Osteocyte (in vitro differentiated cells): ENCODE measurements around the gene TRAFD1. TPM values are rescaled to one million over a fixed set of nuclear protein-coding genes. Genes with fewer than 3 reads are reported as not detected.

ENCODE experiments used
- DNase-seq: peaks from one replicate; pipeline ENCODE4 v3.0.0; 2021; ENCODE audit warnings: mixed read lengths; ENCODE audit not compliant: unreplicated experiment; ENCODE audit errors: extremely low spot score
- H3K27ac Mint-ChIP-seq: one replicate; pipeline ENCODE4 v1.8.0; 2021; ENCODE audit warnings: mild to moderate bottlenecking, mixed read lengths; ENCODE audit not compliant: unreplicated experiment
- H3K27me3 Mint-ChIP-seq: one replicate; pipeline ENCODE4 v1.8.0; 2021; ENCODE audit warnings: mixed read lengths; ENCODE audit not compliant: unreplicated experiment
- H3K36me3 Mint-ChIP-seq: one replicate; pipeline ENCODE4 v1.8.0; 2021; ENCODE audit warnings: mixed read lengths; ENCODE audit not compliant: unreplicated experiment
- H3K4me1 Mint-ChIP-seq: one replicate; pipeline ENCODE4 v1.8.0; 2021; ENCODE audit warnings: mixed read lengths; ENCODE audit not compliant: unreplicated experiment
- H3K4me3 Mint-ChIP-seq: one replicate; pipeline ENCODE4 v1.8.0; 2021; ENCODE audit warnings: mild to moderate bottlenecking, moderate library complexity, mixed read lengths; ENCODE audit not compliant: unreplicated experiment
- H3K9me3 Mint-ChIP-seq: one replicate; pipeline ENCODE4 v1.8.0; 2021; ENCODE audit warnings: mixed read lengths; ENCODE audit not compliant: unreplicated experiment
- CTCF ChIP-seq: fragments of 200-600 bp; sonication (generic); IDR thresholded peaks from 2 replicates; pipeline ENCODE4 v1.5.0; 2021; ENCODE audit warnings: antibody characterized with exemption, mild to moderate bottlenecking, moderate library complexity
- total RNA-seq: library from RNA; stranded (reverse); gene quantifications from 2 replicates; pipeline ENCODE4 v1.2.1, GENCODE V29; 2021

Gene TRAFD1
- total RNA-seq, 1 donor from 2014 or later = 34.8 TPM

- no peak for TF ChIP-seq CTCF
- Mint-ChIP-seq H3K9me3 (no peaks in the 10 kb centered on the region), H3K36me3 (peaks cover 26% of the 10 kb centered on the region), H3K4me1 (no peaks in the 10 kb centered on the region), H3K4me3 (no peak overlapping the region), H3K27me3 (no peaks in the 10 kb centered on the region), H3K27ac (no peak overlapping the region)
- DNase-seq = no peak
These were observed 59.9 kb downstream of the TRAFD1 start for GRCh38 chr12:112185093-112185923.

- H3K4me3 Mint-ChIP-seq = no peak overlapping the region
- H3K27ac Mint-ChIP-seq = no peak overlapping the region
- H3K4me1 Mint-ChIP-seq = no peaks in the 10 kb centered on the region
- H3K27me3 Mint-ChIP-seq = no peaks in the 10 kb centered on the region
- H3K36me3 Mint-ChIP-seq = peaks cover 21% of the 10 kb centered on the region
- no peak for TF ChIP-seq CTCF
- no peak for DNase-seq
- no peaks in the 10 kb centered on the region for H3K9me3 Mint-ChIP-seq
These were observed 62.9 kb downstream of the TRAFD1 start for GRCh38 chr12:112188130-112188830.

GRCh38 chr12:112190231-112191025 lies 65.1 kb downstream of the TRAFD1 start:
- Mint-ChIP-seq H3K27ac (no peak overlapping the region), H3K4me1 (no peaks in the 10 kb centered on the region), H3K9me3 (no peaks in the 10 kb centered on the region), H3K36me3 (peaks cover 29% of the 10 kb centered on the region), H3K4me3 (no peak overlapping the region), H3K27me3 (no peaks in the 10 kb centered on the region)
- no peak for TF ChIP-seq CTCF
- no peak for DNase-seq

GRCh38 chr12:112191201-112191600 lies 65.8 kb downstream of the TRAFD1 start:
- Mint-ChIP-seq H3K27ac (no peak overlapping the region), H3K9me3 (no peaks in the 10 kb centered on the region), H3K27me3 (no peaks in the 10 kb centered on the region), H3K36me3 (peaks cover 31% of the 10 kb centered on the region), H3K4me3 (no peak overlapping the region), H3K4me1 (no peaks in the 10 kb centered on the region)
- no peak for DNase-seq
- no peak for TF ChIP-seq CTCF
